GM18909 (cell line): ENCODE measurements around the gene TLL2.

ENCODE experiments used
- ATAC-seq: cut with Tn5 transposase; IDR thresholded peaks from one replicate; pipeline ENCODE4 v1.9.1; 2021; ENCODE audit warnings: mild to moderate bottlenecking; ENCODE audit not compliant: unreplicated experiment, poor library complexity

The TLL2 gene

DNA sequence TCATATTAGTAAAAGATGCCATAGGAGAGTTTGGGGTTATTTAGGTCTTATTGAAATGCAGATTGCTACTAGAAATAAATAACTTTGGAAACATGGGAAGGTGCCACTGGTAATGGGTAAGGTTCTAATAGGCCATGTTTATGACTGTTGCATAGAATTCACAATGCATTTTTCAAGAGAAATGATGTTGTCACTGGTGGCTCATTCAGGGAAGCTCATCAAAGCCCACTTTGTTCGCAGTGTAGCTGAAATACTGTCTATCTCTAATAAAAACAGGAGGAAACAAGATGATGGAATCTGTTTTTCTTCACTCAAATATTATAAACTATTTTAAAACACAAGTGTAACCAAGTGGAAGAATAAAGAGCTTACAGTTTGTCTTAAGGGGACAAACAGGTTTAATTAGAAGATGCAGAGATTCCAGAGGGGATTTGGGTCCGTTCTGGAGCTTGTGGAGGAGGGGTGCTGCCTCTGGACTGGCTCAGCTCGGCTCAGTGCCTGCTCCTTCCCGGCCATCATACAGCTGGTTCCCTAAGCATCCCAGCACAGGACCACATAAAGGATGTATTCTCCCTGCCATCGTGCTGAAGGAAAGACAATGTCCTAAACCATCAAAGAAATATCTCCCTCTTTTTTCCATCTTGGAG, 175.3 kb downstream of the TLL2 start:
- no peak for ATAC-seq

DNA sequence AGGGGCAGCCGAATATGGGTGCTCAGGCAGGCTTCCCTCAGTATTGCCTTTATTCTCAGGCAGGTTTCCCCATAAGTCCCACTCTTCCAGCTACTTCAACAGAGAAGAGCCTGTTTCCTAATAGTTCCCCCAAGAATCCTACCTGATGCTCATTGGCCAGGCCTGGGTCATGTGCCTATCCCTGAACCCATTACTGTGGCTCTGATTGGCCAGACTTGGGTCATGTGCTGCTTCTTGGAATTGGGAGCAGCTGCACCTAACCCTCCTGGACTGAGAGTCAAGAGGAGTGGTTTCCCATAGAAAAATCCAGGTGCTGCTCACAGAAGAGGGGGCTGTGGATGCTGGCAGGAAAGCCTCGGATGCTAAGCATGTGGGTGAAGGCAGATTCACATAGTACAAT, 176.6 kb downstream of the TLL2 start:
- ATAC-seq, result no peak

DNA sequence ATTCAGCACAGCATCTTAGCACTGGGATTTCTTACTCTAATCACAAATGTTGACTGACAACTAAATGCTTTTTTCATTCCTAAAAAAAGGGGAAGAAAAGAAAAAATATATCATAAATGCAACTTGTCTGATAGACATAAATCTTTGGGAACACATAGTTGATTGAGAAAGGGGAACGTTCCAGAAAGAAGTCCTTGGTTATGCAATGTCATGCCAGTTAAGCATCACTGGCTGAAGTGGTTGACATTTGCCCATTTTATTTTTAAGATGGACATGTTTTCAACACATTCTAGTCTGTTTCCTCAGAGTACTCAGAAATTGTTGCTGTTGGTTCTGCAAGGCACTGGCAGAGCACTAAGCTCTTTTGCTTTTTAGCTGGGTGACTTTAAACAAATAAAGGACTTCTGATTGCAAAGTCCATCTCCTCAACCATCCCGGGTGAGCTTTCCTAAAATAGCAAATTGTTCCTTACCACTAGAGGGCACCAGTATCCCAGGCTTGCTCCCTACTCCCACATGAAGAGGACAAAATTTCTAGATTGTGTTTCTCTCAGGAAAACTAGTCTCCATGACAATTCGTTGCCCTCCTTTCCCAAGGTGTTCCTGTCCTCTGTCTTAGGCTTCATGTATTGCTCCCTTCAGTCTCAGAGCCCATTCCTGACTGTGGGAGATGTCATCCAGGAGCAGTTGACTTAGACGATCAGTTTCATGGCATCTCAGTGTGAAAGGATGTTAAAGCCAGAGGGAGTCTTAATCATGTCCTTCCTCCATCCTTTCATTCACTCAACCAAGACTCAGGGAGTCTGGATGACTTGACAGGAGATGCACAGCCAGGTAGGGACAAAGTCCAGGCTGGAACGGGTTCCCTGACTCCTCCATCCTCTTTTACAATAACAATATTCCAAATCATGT, 178.9 kb downstream of the TLL2 start:
- no peak for ATAC-seq

DNA sequence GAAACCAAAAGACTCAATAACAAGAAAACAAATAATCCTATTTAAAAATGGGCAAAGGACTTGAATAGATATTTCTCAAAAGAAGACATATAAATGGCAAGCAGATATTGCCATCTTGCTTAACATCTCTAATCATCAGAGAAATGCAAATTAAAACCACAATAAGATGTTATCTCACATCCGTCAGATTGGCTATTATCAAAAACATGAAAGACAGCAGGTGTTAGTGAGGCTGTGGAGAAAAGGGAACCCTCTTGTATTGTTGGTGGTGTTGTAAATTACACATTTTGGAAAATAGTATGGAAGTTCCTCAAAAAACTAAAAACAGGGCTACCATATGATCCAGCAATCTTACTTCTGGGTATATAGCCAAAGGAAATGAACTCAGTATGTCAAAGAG, 180.6 kb downstream of the TLL2 start:
- ATAC-seq, result no peak

DNA sequence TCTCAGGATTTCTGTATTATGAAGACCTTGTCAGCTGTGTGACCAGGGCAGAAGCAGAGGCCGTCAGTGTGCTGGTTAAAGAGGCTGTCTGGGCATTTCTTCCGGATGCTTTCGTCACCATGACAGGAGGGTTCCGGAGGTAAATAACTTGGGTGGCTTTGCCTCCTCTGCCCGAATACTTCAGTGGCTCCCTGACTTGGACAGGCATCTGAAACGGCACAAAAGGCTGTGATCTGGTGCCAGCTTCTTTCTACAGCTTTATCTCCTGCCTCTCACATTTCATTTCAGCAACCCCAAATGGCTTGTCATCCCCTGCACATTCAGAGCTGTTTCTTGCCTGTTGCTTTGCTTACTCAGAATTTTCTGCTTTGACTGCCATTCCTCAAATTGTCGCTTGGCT, 186.3 kb downstream of the TLL2 start:
- no peak for ATAC-seq

DNA sequence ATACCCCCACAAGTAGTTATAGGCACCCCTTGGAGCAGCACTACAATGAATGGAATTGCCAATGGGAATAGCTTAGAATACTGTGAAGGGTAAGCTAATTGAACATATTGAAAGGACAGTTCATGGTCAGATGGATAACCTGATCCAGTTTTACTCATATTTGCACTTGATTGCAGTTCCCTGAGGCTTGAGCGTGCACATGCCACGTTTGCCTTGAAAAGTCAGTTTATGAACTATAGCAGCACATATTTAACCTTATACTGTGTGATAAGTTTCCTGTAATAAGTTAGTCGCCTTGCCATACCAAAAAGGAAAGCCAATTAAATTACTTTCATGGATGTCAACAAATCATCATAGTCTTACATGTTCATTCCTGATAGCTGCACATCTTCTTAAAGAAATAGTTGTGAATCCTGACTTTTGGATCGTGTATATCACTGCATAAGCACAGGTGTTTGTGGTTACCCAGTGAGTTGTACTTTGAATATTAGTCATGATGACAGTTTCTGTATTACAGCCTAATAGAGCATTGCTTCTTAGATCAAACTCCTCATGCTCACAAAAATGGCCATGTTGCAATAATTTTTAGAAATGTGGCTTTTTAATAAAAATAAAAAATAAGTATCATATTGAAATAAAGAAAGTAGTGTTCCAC, 187.9 kb downstream of the TLL2 start:
- ATAC-seq, result peak; percentile 94

DNA sequence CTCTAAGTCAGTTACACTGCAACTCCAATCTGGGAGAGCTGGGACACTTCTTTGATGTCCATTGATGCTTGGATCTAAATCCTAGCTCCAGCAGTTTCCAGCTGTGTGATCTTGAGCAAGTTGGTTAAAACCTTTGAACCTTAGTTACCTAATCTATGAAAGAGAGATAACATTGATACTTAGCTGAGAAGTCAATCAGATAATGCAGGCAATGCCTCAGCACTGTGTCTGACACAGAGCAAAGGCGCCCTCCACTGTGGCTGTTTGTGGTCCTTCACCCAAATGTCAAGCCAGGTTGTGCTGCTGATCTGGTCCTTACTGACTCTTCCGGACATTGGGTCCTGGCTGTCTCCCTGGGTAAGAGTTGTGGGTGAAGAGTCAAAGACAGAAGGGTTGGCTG, 189.3 kb downstream of the TLL2 start:
- no peak for ATAC-seq

DNA sequence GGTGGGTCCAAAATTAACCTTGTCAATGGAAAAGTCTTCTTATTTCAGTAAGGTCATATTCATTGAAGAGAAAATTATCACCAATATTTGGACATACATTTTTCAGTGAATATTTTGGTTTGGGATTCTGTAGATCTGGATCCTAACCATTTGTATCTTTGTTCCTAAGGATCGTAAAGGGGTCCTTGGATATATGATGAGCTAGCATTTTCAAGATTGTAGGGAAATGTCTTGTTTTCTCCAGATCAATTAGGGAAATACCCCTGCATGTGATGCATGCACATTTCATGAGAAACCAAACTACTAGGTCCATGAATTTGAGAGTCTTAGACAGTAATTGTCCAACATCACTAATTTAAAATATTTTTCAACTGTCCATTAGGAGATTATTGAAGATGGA, 191.5 kb downstream of the TLL2 start:
- ATAC-seq, result no peak

DNA sequence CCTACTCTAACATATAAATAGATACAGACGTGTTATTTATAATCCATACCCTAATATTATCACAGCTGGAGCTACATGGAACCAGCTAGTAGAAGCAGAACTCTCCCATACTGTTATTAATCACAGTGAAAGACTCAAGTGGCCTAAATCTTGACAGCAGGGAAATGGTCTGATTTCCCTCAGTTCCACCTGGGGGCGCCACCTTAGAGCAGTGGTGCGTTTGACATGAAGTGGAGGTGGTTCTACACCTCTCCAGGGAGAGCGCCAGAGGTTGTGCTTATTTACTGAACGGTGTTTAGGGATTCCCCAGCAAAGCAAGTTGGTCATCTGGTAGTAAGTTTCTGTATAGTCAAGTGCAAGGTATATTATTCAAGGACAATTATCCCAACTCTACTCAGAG, 191.9 kb downstream of the TLL2 start:
- ATAC-seq, result no peak

DNA sequence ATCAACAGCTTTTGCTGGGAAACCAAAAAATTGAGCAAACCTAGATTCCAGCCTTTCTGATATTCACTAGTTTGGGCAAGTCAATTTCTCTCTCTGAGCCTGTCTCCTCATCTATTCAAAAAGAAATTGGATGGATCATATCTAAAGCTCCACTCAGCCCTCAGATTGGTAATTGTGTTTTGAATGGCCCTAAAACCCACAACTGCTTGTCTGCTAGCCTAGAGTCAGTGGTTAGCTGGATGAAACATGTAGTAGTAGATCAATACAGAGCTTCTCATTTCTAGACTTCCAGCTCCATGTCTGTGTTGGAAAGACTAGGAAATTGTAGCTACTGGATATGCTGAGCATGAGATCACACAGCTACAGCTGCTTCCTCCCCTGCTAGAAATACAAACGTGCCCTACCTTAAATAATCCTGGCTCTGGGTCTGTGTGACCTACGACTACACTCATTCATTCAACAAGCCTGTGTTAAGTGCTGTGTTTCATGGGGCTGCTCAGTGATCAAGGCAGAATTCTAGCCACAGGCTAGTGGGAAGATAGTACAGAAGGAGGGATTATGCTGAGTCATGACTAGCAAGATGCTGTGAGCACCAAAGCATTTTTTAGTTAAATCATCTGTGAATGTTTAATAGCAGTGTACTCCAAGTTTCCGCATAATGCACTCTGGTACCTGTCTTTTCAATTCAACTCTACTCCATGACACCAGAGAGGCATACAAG, 193.8 kb downstream of the TLL2 start:
- ATAC-seq, result no peak

DNA sequence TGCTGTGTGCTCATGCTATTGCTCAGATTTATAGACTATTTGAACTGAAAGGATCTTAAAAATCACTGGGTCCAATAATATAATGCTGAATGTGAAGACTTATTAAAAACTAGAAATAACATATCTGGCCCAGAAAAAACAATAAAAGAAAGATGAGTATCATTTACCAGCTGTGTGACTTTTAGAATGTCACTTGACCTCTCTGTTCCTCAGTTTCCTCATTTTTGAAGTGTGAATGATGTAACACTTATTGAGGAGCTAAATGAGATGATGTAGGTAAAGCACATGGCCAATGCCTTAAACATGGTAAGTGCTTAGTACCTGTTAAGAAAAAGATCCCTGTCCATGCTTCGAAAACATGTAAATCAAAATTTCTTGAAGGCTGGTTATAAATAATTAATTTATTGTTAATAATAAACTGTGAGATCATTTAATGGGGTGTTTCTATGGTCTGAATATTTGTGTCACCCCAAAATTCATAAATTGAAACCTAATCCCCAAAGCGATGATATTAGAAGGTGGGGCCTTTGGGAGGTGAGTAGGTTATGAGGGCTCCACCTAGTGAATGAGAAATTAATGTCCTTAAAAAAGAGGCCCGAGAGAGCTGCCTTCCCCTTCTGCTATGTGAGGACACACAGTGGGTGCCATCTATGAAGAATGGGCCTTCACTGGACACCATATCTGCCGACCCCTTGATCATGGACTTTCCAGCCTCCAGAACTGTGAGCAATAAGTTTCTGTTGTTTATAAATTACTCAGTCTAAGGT, 196.5 kb downstream of the TLL2 start:
- no peak for ATAC-seq
